Activated CD8-positive, alpha-beta T cell treated with anti-CD3 and anti-CD28 coated beads, Interleukin-2, amount 10 ng/mL, durations not matched to agents 7 days and 5 days (primary cell): ENCODE data around the gene MOB3B. TPM values are rescaled to one million over a fixed set of nuclear protein-coding genes. Genes with fewer than 3 reads are reported as not detected.

Source experiments
- ATAC-seq: fragments of 150-1000 bp; cut with Tn5 transposase; one replicate; pipeline ENCODE4 v1.10.0; 2021; ENCODE audit warnings: moderate library complexity
- CTCF ChIA-PET: fragments of 350-600 bp; sonication (Branson Sonifier 250); formaldehyde crosslinking; loops from one replicate; lab custom pipeline; 2021; ENCODE audit warnings: antibody characterized with exemption; lab: Charles Lee
- POLR2A ChIA-PET: fragments of 350-600 bp; sonication (Branson Sonifier 250); formaldehyde crosslinking; loops from one replicate; lab custom pipeline; 2021; ENCODE audit warnings: antibody characterized with exemption; lab: Charles Lee
- DNase-seq: peaks from one replicate; pipeline ENCODE4 v3.0.0-alpha.2; 2020
- H3K27ac Mint-ChIP-seq: one replicate; pipeline ENCODE4 v1.8.0; 2021; ENCODE audit warnings: mild to moderate bottlenecking, mixed read lengths
- H3K27me3 Mint-ChIP-seq: one replicate; pipeline ENCODE4 v1.8.0; 2021; ENCODE audit warnings: low read depth, mixed read lengths
- H3K36me3 Mint-ChIP-seq: one replicate; pipeline ENCODE4 v1.8.0; 2021; ENCODE audit warnings: low read depth, mixed read lengths
- H3K4me1 Mint-ChIP-seq: one replicate; pipeline ENCODE4 v1.8.0; 2021; ENCODE audit warnings: low read depth, mixed read lengths
- H3K4me3 Mint-ChIP-seq: one replicate; pipeline ENCODE4 v1.8.0; 2021; ENCODE audit warnings: mild to moderate bottlenecking, mixed read lengths
- H3K9me3 Mint-ChIP-seq: one replicate; pipeline ENCODE4 v1.8.0; 2022; ENCODE audit warnings: mixed read lengths; ENCODE audit not compliant: insufficient read depth
- total RNA-seq, 2 experiments: library from RNA; stranded (reverse); gene quantifications; one replicate each; pipeline ENCODE4 v1.2.3, GENCODE V29; 2021

MOB3B gene
- total RNA-seq, 2 experiments from 2014 or later = 2.5 to 2.8 TPM

DNA sequence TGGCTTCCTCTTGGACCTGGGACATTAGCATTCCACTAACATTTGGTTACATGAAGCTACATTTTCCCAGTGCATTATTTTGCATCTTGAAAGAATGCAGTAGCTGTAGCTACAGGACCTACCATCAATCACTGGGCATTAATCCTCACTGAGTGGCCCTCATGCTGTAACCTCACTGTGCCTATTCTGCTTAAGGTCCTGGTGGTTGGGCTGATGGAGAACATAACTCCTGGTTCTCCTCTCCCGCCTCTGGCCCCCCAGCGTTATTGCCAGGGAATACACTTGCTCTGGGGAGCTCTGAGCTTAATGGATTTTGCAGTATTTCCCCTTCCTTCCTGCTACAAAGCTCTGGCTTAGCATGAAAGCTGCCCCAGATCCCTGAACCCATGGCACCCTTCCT lies 121.1 kb downstream of the MOB3B start:
- peaks cover 1% of the 10 kb centered on the region for H3K36me3 Mint-ChIP-seq
- CTCF ChIA-PET = no interaction called here
- DNase-seq (no peak), ATAC-seq (no peak)
- H3K4me3 Mint-ChIP-seq = no peak overlapping the region
- peaks cover 4% of the 10 kb centered on the region for H3K27me3 Mint-ChIP-seq
- POLR2A ChIA-PET = no interaction called here
- no peaks in the 10 kb centered on the region for H3K4me1 Mint-ChIP-seq
- no peak overlapping the region for H3K27ac Mint-ChIP-seq
- no peaks in the 10 kb centered on the region for H3K9me3 Mint-ChIP-seq

DNA sequence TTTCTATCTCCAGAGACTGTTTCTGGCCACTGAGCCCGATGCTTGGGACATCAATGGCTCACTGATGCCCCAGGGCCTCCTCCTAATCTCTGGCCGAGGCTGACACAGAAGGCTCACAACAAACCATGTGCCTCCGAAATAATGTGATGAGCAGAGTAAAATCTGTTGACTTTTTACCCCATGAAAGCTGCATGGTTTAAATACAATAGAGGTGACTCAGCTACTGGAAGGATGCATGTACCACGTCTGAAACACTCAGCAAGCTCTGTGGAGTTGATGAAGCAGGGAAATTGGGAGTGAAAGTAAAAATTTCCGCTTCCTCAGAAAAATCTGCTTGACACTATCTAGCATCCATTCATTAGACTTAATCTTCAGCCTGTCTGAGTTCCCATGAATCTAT lies 121.6 kb downstream of the MOB3B start:
- no peak for DNase-seq
- no peak for ATAC-seq
- peaks cover 1% of the 10 kb centered on the region for H3K36me3 Mint-ChIP-seq
- no peak overlapping the region for H3K4me3 Mint-ChIP-seq
- no peaks in the 10 kb centered on the region for H3K4me1 Mint-ChIP-seq
- H3K27ac Mint-ChIP-seq = no peak overlapping the region
- CTCF ChIA-PET = no interaction called here
- H3K9me3 Mint-ChIP-seq = no peaks in the 10 kb centered on the region
- H3K27me3 Mint-ChIP-seq = peaks cover 6% of the 10 kb centered on the region
- POLR2A ChIA-PET = no interaction called here

- no peak for ATAC-seq
- no peaks in the 10 kb centered on the region for H3K9me3 Mint-ChIP-seq
- H3K4me3 Mint-ChIP-seq = no peak overlapping the region
- H3K36me3 Mint-ChIP-seq = peaks cover 1% of the 10 kb centered on the region
- H3K27ac Mint-ChIP-seq = no peak overlapping the region
- peaks cover 4% of the 10 kb centered on the region for H3K27me3 Mint-ChIP-seq
- no peak for DNase-seq
- POLR2A ChIA-PET = no interaction called here
- CTCF ChIA-PET = no interaction called here
- no peaks in the 10 kb centered on the region for H3K4me1 Mint-ChIP-seq
These were observed 122.1 kb downstream of the MOB3B start for GRCh38 chr9:27407491-27407890.

- POLR2A ChIA-PET = no interaction called here
- H3K36me3 Mint-ChIP-seq = peaks cover 1% of the 10 kb centered on the region
- no peak overlapping the region for H3K27ac Mint-ChIP-seq
- CTCF ChIA-PET = no interaction called here
- H3K9me3 Mint-ChIP-seq = no peaks in the 10 kb centered on the region
- ATAC-seq (no peak), DNase-seq (no peak)
- no peaks in the 10 kb centered on the region for H3K4me1 Mint-ChIP-seq
- H3K27me3 Mint-ChIP-seq = peaks cover 6% of the 10 kb centered on the region
- no peak overlapping the region for H3K4me3 Mint-ChIP-seq
These were observed 125.0 kb downstream of the MOB3B start for GRCh38 chr9:27404661-27405060.

GRCh38 chr9:27402626-27403025 lies 127.0 kb downstream of the MOB3B start:
- DNase-seq (no peak), ATAC-seq (no peak)
- H3K27me3 Mint-ChIP-seq = peaks cover 6% of the 10 kb centered on the region
- ChIA-PET POLR2A (no interaction called here), CTCF (no interaction called here)
- H3K27ac Mint-ChIP-seq = no peak overlapping the region
- no peak overlapping the region for H3K4me3 Mint-ChIP-seq
- H3K9me3 Mint-ChIP-seq = no peaks in the 10 kb centered on the region
- H3K4me1 Mint-ChIP-seq = no peaks in the 10 kb centered on the region
- peaks cover 1% of the 10 kb centered on the region for H3K36me3 Mint-ChIP-seq

- Mint-ChIP-seq H3K9me3 (no peaks in the 10 kb centered on the region), H3K4me3 (no peak overlapping the region), H3K4me1 (no peaks in the 10 kb centered on the region), H3K36me3 (no peaks in the 10 kb centered on the region), H3K27me3 (peaks cover 14% of the 10 kb centered on the region), H3K27ac (no peak overlapping the region)
- CTCF ChIA-PET = interaction anchor here (1.1 kb wide), 1 partner anchor 127 kb away, joined by 3 read pairs; no protein-coding TSS in a partner anchor
- no peak for ATAC-seq
- no peak for DNase-seq
- POLR2A ChIA-PET = no interaction called here
These were observed 129.2 kb downstream of the MOB3B start for GRCh38 chr9:27400334-27400880.

DNA sequence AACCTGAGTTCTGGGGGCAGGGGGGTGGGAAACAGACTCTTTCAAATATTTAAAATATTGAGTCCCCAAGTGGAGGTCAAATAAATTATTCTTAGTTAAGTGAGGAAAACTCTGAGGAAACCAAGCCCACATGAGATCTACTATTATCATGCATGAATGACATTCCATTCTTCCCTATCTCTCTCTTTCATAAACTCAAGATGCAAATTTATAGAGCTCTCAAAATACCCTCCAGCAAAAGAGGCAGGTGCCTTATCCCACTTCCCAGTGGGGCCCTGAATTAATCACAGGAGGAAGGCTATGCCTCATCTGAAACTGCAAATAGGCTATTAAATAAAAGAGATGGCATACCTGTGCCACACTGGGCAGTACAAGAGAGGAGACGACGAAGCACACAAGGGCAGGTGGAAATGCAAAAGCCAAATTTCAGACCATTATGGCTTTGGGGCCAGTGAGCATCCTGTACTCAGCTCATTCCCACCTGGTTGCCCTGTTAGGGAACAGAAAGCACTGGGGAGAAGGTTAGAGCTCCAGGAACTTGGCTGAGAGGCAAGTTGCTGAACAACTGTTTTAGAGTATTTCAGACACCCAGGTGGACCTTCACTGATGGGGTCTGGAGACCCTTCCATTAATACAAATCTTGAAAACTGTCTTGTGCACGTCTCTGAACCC lies 130.5 kb downstream of the MOB3B start:
- no peaks in the 10 kb centered on the region for H3K4me1 Mint-ChIP-seq

GRCh38 chr9:27396495-27396894 lies 133.1 kb downstream of the MOB3B start:
- Mint-ChIP-seq H3K4me3 (no peak overlapping the region), H3K36me3 (no peaks in the 10 kb centered on the region), H3K27me3 (peaks cover 20% of the 10 kb centered on the region), H3K4me1 (no peaks in the 10 kb centered on the region), H3K27ac (no peak overlapping the region), H3K9me3 (no peaks in the 10 kb centered on the region)
- DNase-seq = no peak
- no peak for ATAC-seq
- ChIA-PET POLR2A (no interaction called here), CTCF (no interaction called here)

More for the DNA sequence above, 130.5 kb downstream of the MOB3B start:
- ChIA-PET CTCF (interaction anchor here (1.7 kb wide), 1 partner anchor 18 kb away, joined by 3 read pairs; no protein-coding TSS in a partner anchor), POLR2A (no interaction called here)
- Mint-ChIP-seq H3K27me3 (peaks cover 17% of the 10 kb centered on the region), H3K27ac (no peak overlapping the region), H3K36me3 (no peaks in the 10 kb centered on the region), H3K4me3 (no peak overlapping the region), H3K9me3 (no peaks in the 10 kb centered on the region)
- ATAC-seq (no peak), DNase-seq (no peak)

GRCh38 chr9:27395484-27395921 lies 134.1 kb downstream of the MOB3B start:
- POLR2A ChIA-PET = no interaction called here
- H3K4me1 Mint-ChIP-seq = no peaks in the 10 kb centered on the region
- no peak overlapping the region for H3K27ac Mint-ChIP-seq

DNA sequence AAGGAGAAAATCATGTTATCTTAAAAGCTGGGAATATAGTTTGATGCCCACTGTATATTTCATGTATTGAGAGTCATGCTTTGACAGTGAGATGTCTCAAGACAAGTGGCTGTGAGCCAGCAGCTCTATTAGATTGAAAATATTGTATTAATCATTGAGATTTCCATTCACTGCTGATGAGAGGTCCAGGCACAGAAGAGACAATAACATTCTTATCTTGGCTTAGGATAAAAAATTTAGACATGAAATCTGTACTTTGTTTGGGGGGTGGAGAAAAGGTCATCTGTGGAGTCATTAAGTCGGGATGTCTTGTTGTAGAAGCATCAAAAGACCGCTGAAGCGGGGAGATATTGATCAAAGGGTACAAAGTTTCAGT lies 134.8 kb downstream of the MOB3B start:
- H3K4me3 Mint-ChIP-seq = no peak overlapping the region
- CTCF ChIA-PET = no interaction called here
- POLR2A ChIA-PET = no interaction called here
- no peaks in the 10 kb centered on the region for H3K4me1 Mint-ChIP-seq
- no peak for ATAC-seq
- no peaks in the 10 kb centered on the region for H3K9me3 Mint-ChIP-seq
- peaks cover 18% of the 10 kb centered on the region for H3K27me3 Mint-ChIP-seq
- H3K27ac Mint-ChIP-seq = no peak overlapping the region
- DNase-seq = no peak
- H3K36me3 Mint-ChIP-seq = no peaks in the 10 kb centered on the region

More at GRCh38 chr9:27395484-27395921, 134.1 kb downstream of the MOB3B start:
- no peak for ATAC-seq
- no peak overlapping the region for H3K4me3 Mint-ChIP-seq
- H3K9me3 Mint-ChIP-seq = no peaks in the 10 kb centered on the region
- H3K36me3 Mint-ChIP-seq = no peaks in the 10 kb centered on the region
- peaks cover 20% of the 10 kb centered on the region for H3K27me3 Mint-ChIP-seq
- CTCF ChIA-PET = no interaction called here
- no peak for DNase-seq

DNA sequence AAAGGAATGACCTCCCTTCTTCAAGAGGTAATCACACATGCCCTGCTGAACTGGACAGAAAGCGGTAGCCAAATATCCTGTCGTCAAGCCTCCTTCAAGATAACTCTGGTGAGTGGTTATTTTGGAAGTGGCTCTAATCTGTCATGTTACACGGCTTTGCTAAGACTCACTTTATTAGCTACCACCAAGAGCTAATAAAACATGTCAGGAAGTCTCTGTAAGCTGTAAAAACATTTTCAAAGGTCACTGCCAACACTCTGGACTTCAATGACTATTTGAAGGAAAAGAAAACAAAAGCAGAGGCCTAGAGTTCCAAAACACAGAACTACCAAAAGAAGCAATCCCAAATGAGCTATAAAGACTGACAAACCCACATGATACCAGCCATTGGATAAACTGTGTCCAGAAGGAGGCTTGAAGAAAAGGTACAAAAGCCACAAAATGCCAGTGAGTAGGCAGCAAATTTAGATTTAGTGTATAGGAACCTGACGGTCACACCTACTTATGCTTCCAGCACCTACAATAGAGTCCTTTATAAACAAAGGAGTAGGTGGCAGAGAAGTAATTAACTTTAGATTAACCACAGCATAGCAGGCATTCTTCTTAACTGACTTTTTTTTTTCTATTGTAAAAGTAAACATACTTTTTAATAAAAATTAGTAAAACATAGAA lies 135.3 kb downstream of the MOB3B start:
- DNase-seq = no peak
- Mint-ChIP-seq H3K4me3 (no peak overlapping the region), H3K9me3 (no peaks in the 10 kb centered on the region), H3K36me3 (no peaks in the 10 kb centered on the region), H3K27ac (no peak overlapping the region), H3K27me3 (peaks cover 18% of the 10 kb centered on the region), H3K4me1 (no peaks in the 10 kb centered on the region)
- ATAC-seq = no peak
- ChIA-PET CTCF (no interaction called here), POLR2A (no interaction called here)
